NOMO-1 treated with DMSO at 0.1 percent for 48 hours (cell line): ENCODE data around the gene ZNF154.
"Not testable (repeated sequence)": the region's sequence is repeated elsewhere in the genome, so short reads cannot be mapped to it uniquely, and the experiment has no call there.

Experiments
- DNase-seq: peaks from one replicate; lab custom pipeline; 2025; ENCODE audit not compliant: unreplicated experiment; lab: John Stamatoyannopoulos, UW

The ZNF154 gene

DNA sequence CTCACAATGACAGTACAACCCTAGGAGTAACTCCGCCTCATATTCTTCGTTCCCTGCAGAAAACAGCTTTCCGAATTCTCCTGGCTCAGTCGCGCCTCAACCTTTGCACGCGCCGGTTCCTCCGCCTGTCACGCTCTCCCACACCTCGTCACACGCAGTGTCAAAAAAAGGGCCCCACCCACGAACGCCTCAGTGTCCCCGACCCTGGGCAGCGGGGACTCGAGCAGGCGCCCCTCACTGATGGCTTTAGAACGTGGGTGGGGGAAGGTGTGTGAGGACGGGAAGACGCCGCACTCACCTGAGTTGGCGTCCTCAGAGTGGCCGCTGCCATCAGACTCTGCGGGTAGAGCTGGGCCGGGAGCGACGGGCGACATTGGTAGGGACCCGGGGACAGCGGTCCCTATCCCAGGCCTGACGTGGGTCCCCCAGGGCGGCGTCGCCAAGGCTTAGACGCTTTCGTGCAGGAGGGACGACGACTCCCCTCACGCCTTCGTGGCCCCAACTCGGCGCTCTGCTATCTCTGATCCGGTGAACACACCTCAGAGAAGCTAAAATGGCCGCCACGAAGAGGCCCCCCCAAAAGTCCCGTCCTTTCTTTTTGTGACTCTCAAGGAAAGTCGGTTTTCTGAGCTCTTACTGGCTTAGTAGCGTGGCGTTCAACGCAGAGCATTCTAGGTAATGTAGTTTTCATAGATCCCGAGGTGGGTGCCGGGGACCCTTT is at the start of gene ZNF154:
Gene ZNF154 (minus strand): TSS at position 564 of the 721 bp plus-strand sequence. CDS start 233 bp downstream, at position 331.
- DNase-seq: no peak

GRCh38 chr19:57757941-57758340 is 48.9 kb upstream of the ZNF154 start:
- no peak for DNase-seq

DNA sequence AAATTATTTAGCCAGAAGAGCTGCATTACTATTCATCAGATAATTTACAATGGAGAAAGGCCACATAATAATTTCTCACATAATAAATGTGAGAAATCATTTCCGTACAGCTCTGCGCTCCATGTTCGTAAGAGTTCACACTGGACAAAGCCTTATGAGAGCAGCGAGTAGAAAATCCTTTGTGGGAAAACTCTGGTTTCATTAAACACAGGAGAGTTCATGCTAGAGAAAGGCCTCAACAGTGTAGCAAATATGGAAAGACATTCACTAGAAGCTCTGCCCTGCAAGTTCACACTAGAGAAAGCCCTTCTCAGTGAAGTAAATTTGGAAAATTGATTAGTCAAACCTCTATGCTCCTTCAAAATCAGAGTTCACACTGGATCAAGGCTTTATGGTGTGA is 46.0 kb upstream of the ZNF154 start:
- no peak for DNase-seq

GRCh38 chr19:57754091-57754673 is 45.2 kb upstream of the ZNF154 start:
- no peak for DNase-seq

GRCh38 chr19:57748029-57748428 is 39.0 kb upstream of the ZNF154 start:
- DNase-seq: no peak

GRCh38 chr19:57747472-57747807 is 38.4 kb upstream of the ZNF154 start:
- DNase-seq: no peak

- peak; percentile 89 for DNase-seq
These were observed 37.8 kb upstream of the ZNF154 start, which contains the start of gene ZNF776 for GRCh38 chr19:57746580-57747471. ZNF776 (plus strand) TSS chr19:57746815; CDS start chr19:57747059, 244 bp downstream.

DNA sequence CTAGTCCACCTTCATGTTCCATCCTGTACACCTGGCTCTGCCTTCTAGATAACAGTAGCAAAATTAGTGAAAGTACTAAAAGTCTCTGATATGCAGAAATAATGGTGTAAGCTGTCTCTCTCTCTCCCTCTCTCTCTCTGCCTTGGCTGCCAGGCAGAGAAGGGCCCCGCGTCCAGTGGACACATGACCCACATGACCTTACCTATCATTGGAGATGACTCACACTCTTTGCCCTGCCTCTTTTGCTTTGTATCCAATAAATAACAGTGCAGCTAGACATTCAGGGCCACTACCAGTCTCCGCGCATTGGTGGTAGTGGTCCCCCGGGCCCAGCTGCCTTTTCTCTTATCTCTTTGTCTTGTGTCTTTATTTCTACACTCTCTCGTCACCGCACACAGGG is 29.8 kb upstream of the ZNF154 start:
- DNase-seq: not testable (repeated sequence)

- DNase-seq: not testable (repeated sequence)
These were observed 29.3 kb upstream of the ZNF154 start for GRCh38 chr19:57738320-57738719.

- DNase-seq: no peak
These were observed 11.9 kb upstream of the ZNF154 start for GRCh38 chr19:57720878-57721277.

GRCh38 chr19:57719901-57720519 is 11.0 kb upstream of the ZNF154 start:
- no peak for DNase-seq

GRCh38 chr19:57719424-57719823 is 10.4 kb upstream of the ZNF154 start:
- DNase-seq: no peak

DNA sequence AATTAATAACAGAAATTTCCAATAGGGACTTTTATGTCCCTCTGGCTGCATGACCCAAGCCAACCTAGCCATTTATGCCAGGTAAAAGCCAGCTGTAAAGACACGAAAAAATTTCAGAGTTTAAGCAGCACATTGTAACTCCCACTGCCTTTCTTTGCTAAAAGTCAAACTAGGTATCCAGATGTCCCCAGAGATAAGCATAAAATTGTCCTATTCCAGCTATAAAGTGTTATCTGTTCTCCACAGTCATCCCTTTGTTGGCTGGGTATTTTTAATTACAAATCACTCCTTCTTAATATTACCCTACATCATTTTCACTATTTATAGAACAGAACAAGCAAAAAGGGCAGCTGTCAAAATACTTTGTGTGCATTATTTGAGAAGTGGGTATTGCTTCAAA is 3.2 kb upstream of the ZNF154 start:
- DNase-seq: no peak

GRCh38 chr19:57709616-57710015 is 612 bp upstream of the ZNF154 start:
- DNase-seq: no peak

GRCh38 chr19:57706346-57706745 is 2.7 kb downstream of the ZNF154 start:
- no peak for DNase-seq

- DNase-seq: no peak
These were observed 7.4 kb downstream of the ZNF154 start for GRCh38 chr19:57701625-57702024.

DNA sequence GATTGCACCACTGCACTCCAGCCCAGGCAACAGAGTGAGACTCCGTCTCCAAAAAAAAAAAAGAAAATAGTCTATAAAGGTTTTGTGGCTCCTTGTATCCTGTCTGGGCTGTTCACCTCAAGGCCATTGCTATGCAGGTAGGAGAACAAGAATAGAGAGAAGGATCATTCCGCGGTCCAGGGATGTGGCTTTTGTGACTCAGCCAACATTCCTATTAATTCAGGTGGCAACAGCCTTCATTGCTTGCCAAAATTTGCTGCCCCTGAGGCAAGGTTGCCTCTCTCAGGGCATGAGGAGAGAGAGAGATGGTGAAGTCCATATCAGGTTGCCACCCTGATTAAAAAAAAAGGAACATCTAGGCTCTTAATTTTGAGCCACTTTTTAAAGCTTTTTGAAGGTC is 19.3 kb downstream of the ZNF154 start:
- no peak for DNase-seq

- DNase-seq: no peak
These were observed 20.8 kb downstream of the ZNF154 start for GRCh38 chr19:57688011-57688763.

GRCh38 chr19:57687363-57688010 is 21.5 kb downstream of the ZNF154 start:
- DNase-seq: no peak

DNA sequence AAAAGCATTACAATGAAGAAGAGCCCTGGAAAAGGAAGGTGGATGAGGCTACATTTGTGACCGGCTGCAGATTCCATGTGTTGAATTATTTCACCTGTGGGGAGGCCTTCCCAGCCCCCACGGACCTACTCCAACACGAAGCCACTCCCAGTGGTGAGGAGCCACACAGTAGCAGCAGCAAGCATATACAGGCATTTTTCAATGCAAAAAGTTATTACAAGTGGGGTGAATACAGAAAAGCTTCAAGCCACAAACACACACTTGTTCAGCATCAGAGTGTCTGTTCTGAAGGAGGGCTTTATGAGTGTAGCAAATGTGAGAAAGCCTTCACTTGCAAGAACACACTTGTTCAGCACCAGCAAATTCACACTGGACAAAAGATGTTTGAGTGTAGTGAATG is 22.3 kb downstream of the ZNF154 start:
- DNase-seq: no peak
